Activated CD4-positive, CD25-positive, alpha-beta regulatory T cell treated with anti-CD3 and anti-CD28 coated beads, Interleukin-2, amount 50 U/mL, for 24 hours (primary cell): Measurements from ENCODE around the gene TRIM34.
"Not testable (repeated sequence)": the region's sequence is repeated elsewhere in the genome, so short reads cannot be mapped to it uniquely, and the experiment has no call there.

Experiments
- ATAC-seq, 2 donors: fragments of 150-1000 bp; cut with Tn5 transposase; one replicate each; pipeline ENCODE4 v1.10.0; 2021; ENCODE audit warnings: mild to moderate bottlenecking in 1 of 2, moderate library complexity in 1 of 2

The TRIM34 gene

GRCh38 chr11:5622802-5623201, 2.0 kb upstream of the TRIM34 start:
- ATAC-seq, result no peak

GRCh38 chr11:5625281-5625680, 480 bp downstream of the TRIM34 start:
- no peak for ATAC-seq

- ATAC-seq, result peak in 1 of 2 donors; percentile 25
These were observed 1.4 kb downstream of the TRIM34 start for GRCh38 chr11:5626196-5626595.

- ATAC-seq, result no peak
These were observed 6.6 kb downstream of the TRIM34 start for GRCh38 chr11:5631417-5631816.

- peak in 1 of 2 donors; percentile 43 for ATAC-seq
These were observed 7.3 kb downstream of the TRIM34 start for GRCh38 chr11:5631969-5632635.

- ATAC-seq, result no peak
These were observed 15.2 kb downstream of the TRIM34 start for GRCh38 chr11:5639953-5640352.

- no peak for ATAC-seq
These were observed 18.8 kb downstream of the TRIM34 start for GRCh38 chr11:5643585-5643984.

GRCh38 chr11:5646139-5646538, 21.3 kb downstream of the TRIM34 start:
- ATAC-seq, result no peak

- ATAC-seq, result no peak
These were observed 30.7 kb downstream of the TRIM34 start for GRCh38 chr11:5655474-5655873.

GRCh38 chr11:5656956-5657355, 32.2 kb downstream of the TRIM34 start:
- ATAC-seq, result not testable (repeated sequence)

GRCh38 chr11:5658318-5658717, 33.5 kb downstream of the TRIM34 start:
- no peak for ATAC-seq

- no peak for ATAC-seq
These were observed 38.7 kb downstream of the TRIM34 start for GRCh38 chr11:5663511-5663910.

- ATAC-seq, result no peak
These were observed 40.3 kb downstream of the TRIM34 start for GRCh38 chr11:5665051-5665570.

GRCh38 chr11:5665746-5666401, 41.1 kb downstream of the TRIM34 start:
- no peak for ATAC-seq

GRCh38 chr11:5666402-5666793, 41.6 kb downstream of the TRIM34 start:
- no peak for ATAC-seq

- no peak for ATAC-seq
These were observed 47.0 kb downstream of the TRIM34 start for GRCh38 chr11:5671831-5672230.

- ATAC-seq, result no peak
These were observed 49.6 kb downstream of the TRIM34 start for GRCh38 chr11:5674391-5674790.

- no peak for ATAC-seq
These were observed 55.0 kb downstream of the TRIM34 start for GRCh38 chr11:5679811-5680210.

GRCh38 chr11:5682890-5683441, 58.2 kb downstream of the TRIM34 start:
- ATAC-seq, result not testable (repeated sequence)

- ATAC-seq, result not testable (repeated sequence)
These were observed 58.8 kb downstream of the TRIM34 start for GRCh38 chr11:5683620-5684019.

GRCh38 chr11:5684036-5684645, 59.3 kb downstream of the TRIM34 start:
- ATAC-seq, result no peak

- peak; percentile 83 to 84 for ATAC-seq
These were observed 60.0 kb downstream of the TRIM34 start, which contains the start of gene TRIM5 for GRCh38 chr11:5684646-5685362. TSS of gene TRIM5 (minus strand) at chr11:5685074. CDS start at chr11:5680177, 4,897 bp downstream.

- ATAC-seq, result no peak
These were observed 61.6 kb downstream of the TRIM34 start for GRCh38 chr11:5686426-5686825.
